Coronary artery (tissue), 2 donors: ENCODE data around the gene NAV2.

Experiments used
- DNase-seq: peaks from one replicate; pipeline ENCODE4 v3.0.0-alpha.2; 2017; ENCODE audit warnings: low spot score
- H3K27ac ChIP-seq, 2 donors: fragments of 200-600 bp; sonication (generic); one replicate each; pipeline ENCODE4 v1.5.1; 2016 to 2019
- H3K4me3 ChIP-seq: fragments of 200-600 bp; sonication (generic); 2 replicates; pipeline ENCODE4 v1.5.1; 2016; ENCODE audit warnings: mild to moderate bottlenecking, moderate library complexity
- TF ChIP-seq, protein P1 (sequence below): fragments of 200-600 bp; sonication (generic); IDR thresholded peaks from one replicate; pipeline ENCODE4 v1.5.1; 2019; ENCODE audit warnings: antibody characterized with exemption

The NAV2 gene

DNA sequence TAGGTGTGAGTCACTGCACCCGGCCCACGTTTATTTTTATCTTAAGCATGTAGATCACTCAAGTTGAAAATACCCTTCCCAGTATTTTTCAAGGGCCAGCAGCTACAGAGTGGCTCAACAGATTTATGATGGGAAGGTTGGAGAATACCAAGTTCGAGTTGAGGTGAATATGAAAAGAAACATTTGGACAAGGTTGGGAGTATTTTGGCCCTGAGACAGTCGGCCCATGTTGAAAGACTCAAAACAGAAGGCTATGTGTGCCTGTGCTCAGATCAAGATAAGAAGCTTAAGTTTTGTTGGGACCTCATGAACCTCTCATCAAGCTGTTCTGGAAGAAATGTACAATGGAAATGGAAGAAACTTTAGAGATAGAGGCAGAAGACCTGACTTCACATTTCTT is 248.6 kb downstream of the NAV2 start:
- no peak for DNase-seq
- TF ChIP-seq, protein P1, sequence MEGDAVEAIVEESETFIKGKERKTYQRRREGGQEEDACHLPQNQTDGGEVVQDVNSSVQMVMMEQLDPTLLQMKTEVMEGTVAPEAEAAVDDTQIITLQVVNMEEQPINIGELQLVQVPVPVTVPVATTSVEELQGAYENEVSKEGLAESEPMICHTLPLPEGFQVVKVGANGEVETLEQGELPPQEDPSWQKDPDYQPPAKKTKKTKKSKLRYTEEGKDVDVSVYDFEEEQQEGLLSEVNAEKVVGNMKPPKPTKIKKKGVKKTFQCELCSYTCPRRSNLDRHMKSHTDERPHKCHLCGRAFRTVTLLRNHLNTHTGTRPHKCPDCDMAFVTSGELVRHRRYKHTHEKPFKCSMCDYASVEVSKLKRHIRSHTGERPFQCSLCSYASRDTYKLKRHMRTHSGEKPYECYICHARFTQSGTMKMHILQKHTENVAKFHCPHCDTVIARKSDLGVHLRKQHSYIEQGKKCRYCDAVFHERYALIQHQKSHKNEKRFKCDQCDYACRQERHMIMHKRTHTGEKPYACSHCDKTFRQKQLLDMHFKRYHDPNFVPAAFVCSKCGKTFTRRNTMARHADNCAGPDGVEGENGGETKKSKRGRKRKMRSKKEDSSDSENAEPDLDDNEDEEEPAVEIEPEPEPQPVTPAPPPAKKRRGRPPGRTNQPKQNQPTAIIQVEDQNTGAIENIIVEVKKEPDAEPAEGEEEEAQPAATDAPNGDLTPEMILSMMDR = no peak
- no peak overlapping the region for H3K4me3 ChIP-seq
- no peak overlapping the region for H3K27ac ChIP-seq

DNA sequence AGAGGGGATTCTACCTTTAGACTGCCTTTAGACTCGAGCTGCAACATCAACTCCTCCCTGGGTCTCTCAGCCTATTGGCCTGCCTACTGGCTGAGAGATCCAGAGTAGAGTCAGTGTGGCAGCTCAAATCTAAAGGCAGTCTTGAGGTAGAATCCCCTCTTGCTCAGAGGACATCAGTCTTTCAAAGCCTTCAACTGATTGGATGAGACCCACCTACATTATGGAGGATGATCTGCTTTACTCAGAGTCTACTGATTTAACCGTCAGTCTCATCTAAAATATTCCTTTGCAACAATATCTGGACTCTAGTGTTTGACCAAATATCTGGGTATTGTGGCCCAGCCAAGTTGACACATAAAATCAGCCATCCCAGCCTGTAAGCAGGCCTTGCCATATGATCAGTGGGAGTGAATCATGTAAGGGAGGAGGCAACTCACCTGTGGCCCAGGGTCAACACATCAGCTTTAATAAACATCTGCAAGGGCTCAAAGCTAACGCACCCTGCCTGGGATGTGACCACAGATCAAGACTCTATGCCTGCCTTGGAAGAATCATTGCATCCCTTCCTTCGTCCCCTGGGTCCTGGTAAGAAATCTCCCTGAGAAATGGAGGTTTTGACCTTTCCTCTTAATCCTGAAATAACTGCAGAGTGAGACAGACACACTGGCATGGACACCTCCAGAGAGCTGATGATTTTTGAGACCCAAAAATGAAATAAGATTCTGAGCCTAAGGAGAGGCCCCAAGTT is 249.6 kb downstream of the NAV2 start:
- DNase-seq = peak; percentile 9
- Histone ChIP-seq H3K27ac (no peak overlapping the region), H3K4me3 (no peak overlapping the region)
- TF ChIP-seq, protein P1 = no peak

GRCh38 chr11:19962801-19963175 is 250.2 kb downstream of the NAV2 start:
- peak; percentile 9 for DNase-seq
- TF ChIP-seq, protein P1 = no peak
- H3K4me3 ChIP-seq = no peak overlapping the region
- no peak overlapping the region for H3K27ac ChIP-seq

- TF ChIP-seq, protein P1 = no peak
Measured at GRCh38 chr11:19963697-19964387, 251.2 kb downstream of the NAV2 start.

DNA sequence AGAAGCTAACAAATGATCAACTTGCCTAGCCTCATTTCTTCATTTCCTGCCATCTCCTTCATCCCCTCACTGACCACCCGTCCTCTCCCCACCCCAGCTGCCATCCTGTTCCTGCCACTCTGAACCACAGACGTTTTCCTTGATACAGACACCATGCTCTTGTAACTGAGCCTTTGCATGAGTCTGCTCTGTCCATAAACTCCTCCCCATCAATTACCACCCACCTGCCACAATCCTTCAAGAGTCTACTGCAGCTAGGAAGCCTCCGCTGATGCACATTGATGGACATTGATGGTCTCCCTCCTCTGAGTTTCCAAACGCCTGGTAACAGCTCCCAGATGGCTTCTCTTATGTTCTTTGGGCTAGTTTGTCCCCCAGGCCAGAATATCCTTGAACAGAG is 253.8 kb downstream of the NAV2 start:
- no peak for DNase-seq

More at GRCh38 chr11:19963697-19964387, 251.2 kb downstream of the NAV2 start:
- peak; percentile 24 for DNase-seq
- no peak overlapping the region for H3K27ac ChIP-seq
- no peak overlapping the region for H3K4me3 ChIP-seq

DNA sequence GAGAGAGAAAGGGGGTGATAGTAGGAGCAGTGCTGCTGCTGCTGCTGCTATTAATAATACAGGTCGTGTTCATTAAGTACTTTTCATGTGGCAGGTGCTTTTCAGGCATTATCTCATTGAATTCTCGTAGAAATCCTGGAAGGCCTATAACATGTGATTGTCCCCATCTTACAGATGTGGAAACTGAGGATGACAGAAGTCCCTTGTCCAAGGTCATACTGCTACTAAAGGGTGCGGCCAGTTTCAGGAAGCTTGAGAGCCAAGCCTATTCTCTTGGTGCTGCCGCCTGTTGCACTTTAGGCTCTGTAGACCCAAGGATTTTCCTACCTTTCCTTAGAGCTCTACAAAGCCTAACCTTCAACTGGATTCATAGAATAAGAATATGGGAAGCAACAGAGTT is 254.3 kb downstream of the NAV2 start:
- no peak overlapping the region for H3K4me3 ChIP-seq
- no peak overlapping the region for H3K27ac ChIP-seq
- TF ChIP-seq, protein P1 = no peak
- DNase-seq = peak; percentile 12

More for the DNA sequence above, 253.8 kb downstream of the NAV2 start:
- Histone ChIP-seq H3K4me3 (no peak overlapping the region), H3K27ac (no peak overlapping the region)
- TF ChIP-seq, protein P1 = no peak

GRCh38 chr11:19967787-19968186 is 255.2 kb downstream of the NAV2 start:
- TF ChIP-seq, protein P1 = no peak
- Histone ChIP-seq H3K27ac (no peak overlapping the region), H3K4me3 (no peak overlapping the region)
- DNase-seq = no peak
